Neural crest cell (in vitro differentiated cells): ENCODE measurements around the gene TNS2. TPM values are rescaled to one million over a fixed set of nuclear protein-coding genes. Genes with fewer than 3 reads are reported as not detected.

Experiments
- DNase-seq: peaks from one replicate; pipeline ENCODE4 v3.0.0; 2021; ENCODE audit warnings: low read depth, mixed read lengths, low spot score
- H3K27ac Mint-ChIP-seq: one replicate; pipeline ENCODE4 v1.8.0; 2021; ENCODE audit warnings: mild to moderate bottlenecking, mixed read lengths; ENCODE audit not compliant: unreplicated experiment
- H3K27me3 Mint-ChIP-seq: 2 replicates; pipeline ENCODE4 v1.8.0; 2021; ENCODE audit warnings: low read depth, mild to moderate bottlenecking, mixed read lengths
- H3K36me3 Mint-ChIP-seq: 2 replicates; pipeline ENCODE4 v1.8.0; 2021; ENCODE audit warnings: low read depth, mild to moderate bottlenecking, mixed read lengths
- H3K4me1 Mint-ChIP-seq: 2 replicates; pipeline ENCODE4 v1.8.0; 2021; ENCODE audit warnings: mixed read lengths
- H3K4me3 Mint-ChIP-seq: one replicate; pipeline ENCODE4 v1.8.0; 2021; ENCODE audit warnings: mild to moderate bottlenecking, mixed read lengths
- H3K9me3 Mint-ChIP-seq: 2 replicates; pipeline ENCODE4 v1.8.0; 2021; ENCODE audit warnings: mixed read lengths
- CTCF ChIP-seq: fragments of 200-600 bp; sonication (generic); conservative IDR thresholded peaks from 2 replicates; pipeline ENCODE4 v1.5.0; 2021; ENCODE audit warnings: antibody characterized with exemption, mild to moderate bottlenecking
- total RNA-seq: library from RNA; stranded (reverse); gene quantifications from 2 replicates; pipeline ENCODE4 v1.2.1, GENCODE V29; 2021

TNS2 gene
- total RNA-seq, 1 donor from 2014 or later, result 14.2 TPM

- DNase-seq, result no peak
- Mint-ChIP-seq H3K36me3 (peaks cover 2% of the 10 kb centered on the region), H3K27me3 (no peaks in the 10 kb centered on the region), H3K4me1 (peaks cover 16% of the 10 kb centered on the region), H3K27ac (no peak overlapping the region), H3K4me3 (peak overlapping the region; percentile 34), H3K9me3 (no peaks in the 10 kb centered on the region)
- no peak for TF ChIP-seq CTCF
Observed at GRCh38 chr12:53062011-53062961, 12.4 kb downstream of the TNS2 start.

GRCh38 chr12:53062977-53063707, 13.3 kb downstream of the TNS2 start:
- TF ChIP-seq CTCF, result no peak
- H3K36me3 Mint-ChIP-seq, result peaks cover 2% of the 10 kb centered on the region
- DNase-seq, result no peak

DNA sequence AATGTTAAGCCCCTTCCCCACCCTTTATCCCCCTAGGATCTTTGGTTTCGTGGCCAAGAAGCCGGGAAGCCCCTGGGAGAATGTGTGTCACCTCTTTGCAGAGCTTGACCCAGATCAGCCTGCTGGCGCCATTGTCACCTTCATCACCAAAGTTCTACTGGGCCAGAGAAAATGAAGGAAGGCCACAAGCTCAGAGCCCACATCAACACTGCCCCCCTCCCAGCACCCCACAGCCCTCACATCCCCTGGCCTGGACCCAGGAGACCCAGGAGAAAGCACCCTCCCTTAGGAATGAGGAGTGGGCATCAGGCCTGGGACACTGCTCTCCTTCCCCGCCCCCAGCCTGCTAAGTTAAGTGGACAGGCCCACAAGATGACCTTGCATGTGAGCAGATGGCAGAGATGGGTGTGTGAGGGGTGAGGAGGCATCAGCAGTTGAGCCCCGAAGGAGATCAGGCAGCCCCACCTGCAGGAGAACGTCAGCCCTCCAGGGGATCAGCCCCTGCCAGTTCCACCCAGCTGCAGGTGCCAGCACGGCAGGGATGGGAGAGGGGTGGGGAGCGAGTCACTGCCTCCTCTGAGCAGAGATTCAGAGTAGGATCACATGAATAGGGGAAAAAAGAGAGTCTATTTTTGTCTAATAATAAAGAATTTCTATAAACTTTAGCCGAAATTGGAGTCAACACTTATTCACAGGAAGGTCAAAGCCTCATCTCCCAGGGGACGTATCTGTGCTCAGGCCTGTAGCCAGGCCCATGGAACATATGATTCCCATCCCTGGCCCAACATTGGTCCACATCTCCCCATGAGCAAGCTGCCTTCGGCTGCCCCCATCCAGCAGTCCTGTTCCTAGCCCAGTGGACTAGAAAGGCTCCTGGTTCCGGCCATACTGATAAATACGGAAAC, 14.1 kb downstream of the TNS2 start:
- Mint-ChIP-seq H3K4me3 (peak overlapping the region; percentile 19), H3K36me3 (peaks cover 2% of the 10 kb centered on the region), H3K27me3 (no peaks in the 10 kb centered on the region), H3K4me1 (peaks cover 16% of the 10 kb centered on the region), H3K27ac (no peak overlapping the region), H3K9me3 (no peaks in the 10 kb centered on the region)
- no peak for TF ChIP-seq CTCF
- DNase-seq, result no peak

More at GRCh38 chr12:53062977-53063707, 13.3 kb downstream of the TNS2 start:
- Mint-ChIP-seq H3K4me3 (peak overlapping the region; percentile 34), H3K27me3 (no peaks in the 10 kb centered on the region), H3K4me1 (peaks cover 16% of the 10 kb centered on the region), H3K9me3 (no peaks in the 10 kb centered on the region), H3K27ac (no peak overlapping the region)

GRCh38 chr12:53064613-53065436, 15.0 kb downstream of the TNS2 start:
- no peak for TF ChIP-seq CTCF
- peaks cover 16% of the 10 kb centered on the region for H3K4me1 Mint-ChIP-seq
- no peaks in the 10 kb centered on the region for H3K9me3 Mint-ChIP-seq

More at GRCh38 chr12:53064613-53065436, 15.0 kb downstream of the TNS2 start:
- peaks cover 2% of the 10 kb centered on the region for H3K36me3 Mint-ChIP-seq
- peak overlapping the region; percentile 67 for H3K27ac Mint-ChIP-seq
- no peak for DNase-seq
- H3K4me3 Mint-ChIP-seq, result peak overlapping the region; percentile 19
- H3K27me3 Mint-ChIP-seq, result no peaks in the 10 kb centered on the region
